ENCODE results near the gene PSMD3. TPM values are rescaled to one million over a fixed set of nuclear protein-coding genes. Genes with fewer than 3 reads are reported as not detected.

Gene PSMD3
- total RNA-seq, 2 experiments from 2014 or later: 104 to 116 TPM

GRCh38 chr17:40015998-40016985 is 35.7 kb downstream of the PSMD3 start:
- Mint-ChIP-seq H3K27ac (peak overlapping the region; percentile 52), H3K9me3 (ENCODE audit: insufficient read depth) (no peaks in the 10 kb centered on the region), H3K4me1 (ENCODE audit: low read depth) (peaks cover 14% of the 10 kb centered on the region), H3K4me3 (no peak overlapping the region), H3K36me3 (ENCODE audit: low read depth) (peaks cover 11% of the 10 kb centered on the region), H3K27me3 (ENCODE audit: low read depth) (peaks cover 5% of the 10 kb centered on the region)
- POLR2A ChIA-PET: interaction anchor here (1.3 kb wide), 1 partner anchor 11 kb away, joined by 4 read pairs; no protein-coding TSS in a partner anchor
- ATAC-seq (no peak), DNase-seq (no peak)
- CTCF ChIA-PET: interaction anchor here (1.4 to 9.8 kb wide), 6 partner anchors 10 to 176 kb away, joined by 3 to 110 read pairs (median 27); no protein-coding TSS in a partner anchor

- Mint-ChIP-seq H3K4me1 (ENCODE audit: low read depth) (peaks cover 10% of the 10 kb centered on the region), H3K9me3 (ENCODE audit: insufficient read depth) (no peaks in the 10 kb centered on the region), H3K36me3 (ENCODE audit: low read depth) (peaks cover 15% of the 10 kb centered on the region), H3K4me3 (no peak overlapping the region), H3K27me3 (ENCODE audit: low read depth) (no peaks in the 10 kb centered on the region), H3K27ac (no peak overlapping the region)
- ChIA-PET POLR2A (interaction anchor here (0.7 kb wide), 1 partner anchor 40 kb away, joined by 3 read pairs; no protein-coding TSS in a partner anchor), CTCF (interaction anchor here (1.4 to 9.8 kb wide), 2 partner anchors 8 to 175 kb away, joined by 3 to 110 read pairs; no protein-coding TSS in a partner anchor)
- no peak for DNase-seq
- ATAC-seq: no peak
Observed at GRCh38 chr17:40017422-40018080, 36.9 kb downstream of the PSMD3 start.

- H3K9me3 Mint-ChIP-seq (ENCODE audit: insufficient read depth): no peaks in the 10 kb centered on the region
- ATAC-seq (no peak), DNase-seq (no peak)
- H3K36me3 Mint-ChIP-seq (ENCODE audit: low read depth): peaks cover 15% of the 10 kb centered on the region
- no peak overlapping the region for H3K4me3 Mint-ChIP-seq
- CTCF ChIA-PET: interaction anchor here (1.3 to 9.8 kb wide), 2 partner anchors 8 to 95 kb away, joined by 3 to 110 read pairs; no protein-coding TSS in a partner anchor
- no peak overlapping the region for H3K27ac Mint-ChIP-seq
- no peaks in the 10 kb centered on the region for H3K27me3 Mint-ChIP-seq (ENCODE audit: low read depth)
- peaks cover 9% of the 10 kb centered on the region for H3K4me1 Mint-ChIP-seq (ENCODE audit: low read depth)
- POLR2A ChIA-PET: interaction anchor here (0.7 kb wide), 1 partner anchor 39 kb away, joined by 3 read pairs; no protein-coding TSS in a partner anchor
Observed at GRCh38 chr17:40018211-40019121, 37.9 kb downstream of the PSMD3 start.

- Mint-ChIP-seq H3K36me3 (ENCODE audit: low read depth) (peaks cover 16% of the 10 kb centered on the region), H3K4me1 (ENCODE audit: low read depth) (peaks cover 3% of the 10 kb centered on the region), H3K4me3 (no peak overlapping the region), H3K27me3 (ENCODE audit: low read depth) (no peaks in the 10 kb centered on the region), H3K9me3 (ENCODE audit: insufficient read depth) (no peaks in the 10 kb centered on the region), H3K27ac (no peak overlapping the region)
- ATAC-seq (no peak), DNase-seq (no peak)
- POLR2A ChIA-PET: no interaction called here
- CTCF ChIA-PET: interaction anchor here (1.3 to 9.8 kb wide), 2 partner anchors 7 to 94 kb away, joined by 3 to 110 read pairs; no protein-coding TSS in a partner anchor
Observed at GRCh38 chr17:40019140-40019991, 38.8 kb downstream of the PSMD3 start.

DNA sequence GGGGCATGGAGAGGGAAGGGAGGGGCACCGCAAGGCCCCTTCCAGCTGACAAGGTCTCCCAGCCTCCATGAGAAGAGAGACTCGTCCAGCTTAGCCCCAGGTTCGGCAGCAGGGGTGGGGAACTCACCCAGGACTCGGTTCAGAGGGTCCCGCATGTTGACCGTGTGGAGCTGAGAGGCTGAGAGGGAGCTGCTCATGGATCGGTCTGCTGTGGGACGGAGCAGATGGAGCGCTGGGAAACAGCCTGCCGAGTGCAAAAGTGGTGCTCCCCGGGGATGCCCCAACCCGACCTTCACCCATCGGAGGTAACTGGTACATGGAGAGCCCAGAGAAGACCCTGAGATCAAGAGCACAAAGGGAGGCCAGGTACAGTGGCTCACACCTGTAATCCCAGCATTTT is 39.5 kb downstream of the PSMD3 start:
- no peak for DNase-seq
- Mint-ChIP-seq H3K4me3 (no peak overlapping the region), H3K27me3 (ENCODE audit: low read depth) (no peaks in the 10 kb centered on the region), H3K27ac (no peak overlapping the region), H3K4me1 (ENCODE audit: low read depth) (peaks cover 5% of the 10 kb centered on the region), H3K36me3 (ENCODE audit: low read depth) (peaks cover 19% of the 10 kb centered on the region), H3K9me3 (ENCODE audit: insufficient read depth) (no peaks in the 10 kb centered on the region)
- ATAC-seq: no peak
- POLR2A ChIA-PET: no interaction called here
- CTCF ChIA-PET: no interaction called here

DNA sequence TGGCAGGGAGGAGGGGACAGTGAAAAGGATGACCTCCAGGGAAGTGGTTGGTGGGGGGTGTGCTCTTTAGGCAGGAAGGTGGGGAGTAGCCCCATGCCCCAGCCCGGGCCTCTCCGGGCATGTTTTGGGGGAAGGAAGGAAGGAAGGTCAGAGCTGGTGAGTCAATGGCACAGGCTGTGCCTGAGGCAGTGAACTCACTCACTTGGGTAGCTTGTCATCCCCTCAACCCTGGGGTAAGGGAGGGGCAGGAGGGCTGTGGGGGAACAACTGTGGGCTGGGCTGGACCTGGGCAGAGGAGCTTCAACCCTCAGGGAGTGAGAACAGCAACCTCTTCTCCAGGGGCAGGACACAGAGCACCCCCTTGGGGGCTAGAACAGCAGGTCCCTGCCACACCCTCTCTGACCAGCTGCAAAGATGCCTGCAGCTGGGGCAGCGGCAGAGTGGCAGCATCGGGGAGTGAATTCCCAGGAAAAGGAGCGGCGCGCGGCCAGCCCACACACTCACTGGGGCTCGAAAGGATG is 40.9 kb downstream of the PSMD3 start:
- POLR2A ChIA-PET: no interaction called here
- peaks cover 15% of the 10 kb centered on the region for H3K4me1 Mint-ChIP-seq (ENCODE audit: low read depth)
- ATAC-seq (no peak), DNase-seq (no peak)
- H3K36me3 Mint-ChIP-seq (ENCODE audit: low read depth): peaks cover 32% of the 10 kb centered on the region
- H3K27me3 Mint-ChIP-seq (ENCODE audit: low read depth): no peaks in the 10 kb centered on the region
- CTCF ChIA-PET: interaction anchor here (1.6 kb wide), 2 partner anchors 55 to 147 kb away, joined by 4 read pairs; no protein-coding TSS in a partner anchor
- H3K4me3 Mint-ChIP-seq: no peak overlapping the region
- peak overlapping the region; percentile 70 for H3K27ac Mint-ChIP-seq
- no peaks in the 10 kb centered on the region for H3K9me3 Mint-ChIP-seq (ENCODE audit: insufficient read depth)

GRCh38 chr17:40022497-40022896 is 41.9 kb downstream of the PSMD3 start:
- POLR2A ChIA-PET: no interaction called here
- H3K4me3 Mint-ChIP-seq: no peak overlapping the region
- H3K27me3 Mint-ChIP-seq (ENCODE audit: low read depth): no peaks in the 10 kb centered on the region
- ATAC-seq: no peak
- DNase-seq: no peak
- peaks cover 23% of the 10 kb centered on the region for H3K4me1 Mint-ChIP-seq (ENCODE audit: low read depth)
- no peak overlapping the region for H3K27ac Mint-ChIP-seq
- no peaks in the 10 kb centered on the region for H3K9me3 Mint-ChIP-seq (ENCODE audit: insufficient read depth)
- CTCF ChIA-PET: interaction anchor here (1.6 kb wide), 1 partner anchor 54 kb away, joined by 4 read pairs; no protein-coding TSS in a partner anchor
- peaks cover 39% of the 10 kb centered on the region for H3K36me3 Mint-ChIP-seq (ENCODE audit: low read depth)

DNA sequence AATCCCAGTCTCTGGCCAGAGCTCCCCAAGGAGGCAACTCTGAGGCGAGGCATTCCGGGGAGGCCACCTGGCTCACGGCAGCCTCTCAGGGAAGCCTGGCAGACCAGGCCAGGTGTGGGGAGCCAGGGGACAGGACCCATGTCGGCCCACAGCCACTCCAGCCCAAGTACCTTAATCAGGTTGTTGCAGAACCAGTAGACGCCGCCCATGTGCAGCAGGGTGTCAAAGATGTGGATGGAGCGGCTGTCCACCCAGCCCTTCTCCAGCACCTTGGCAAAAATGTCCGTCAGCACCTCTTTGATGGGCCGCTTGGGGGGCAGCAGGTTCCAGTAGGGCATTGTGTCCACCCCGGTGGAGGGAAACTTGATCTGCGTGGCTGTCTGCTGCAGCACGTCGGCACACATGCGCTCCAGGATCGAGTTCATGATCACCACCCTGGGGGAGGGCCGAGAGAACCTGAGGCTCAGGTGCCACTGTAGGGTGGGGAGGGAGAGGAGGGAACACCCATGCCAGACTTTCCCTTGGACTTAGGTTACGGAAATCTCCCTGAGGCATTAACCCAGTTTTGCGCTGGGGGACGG is 42.4 kb downstream of the PSMD3 start:
- H3K36me3 Mint-ChIP-seq (ENCODE audit: low read depth): peaks cover 39% of the 10 kb centered on the region
- H3K27ac Mint-ChIP-seq: no peak overlapping the region
- peaks cover 23% of the 10 kb centered on the region for H3K4me1 Mint-ChIP-seq (ENCODE audit: low read depth)
- CTCF ChIA-PET: interaction anchor here (1.6 kb wide), 1 partner anchor 53 kb away, joined by 4 read pairs; no protein-coding TSS in a partner anchor
- POLR2A ChIA-PET: no interaction called here
- H3K4me3 Mint-ChIP-seq: no peak overlapping the region
- no peak for ATAC-seq
- no peak for DNase-seq
- no peaks in the 10 kb centered on the region for H3K27me3 Mint-ChIP-seq (ENCODE audit: low read depth)
- H3K9me3 Mint-ChIP-seq (ENCODE audit: insufficient read depth): no peaks in the 10 kb centered on the region

DNA sequence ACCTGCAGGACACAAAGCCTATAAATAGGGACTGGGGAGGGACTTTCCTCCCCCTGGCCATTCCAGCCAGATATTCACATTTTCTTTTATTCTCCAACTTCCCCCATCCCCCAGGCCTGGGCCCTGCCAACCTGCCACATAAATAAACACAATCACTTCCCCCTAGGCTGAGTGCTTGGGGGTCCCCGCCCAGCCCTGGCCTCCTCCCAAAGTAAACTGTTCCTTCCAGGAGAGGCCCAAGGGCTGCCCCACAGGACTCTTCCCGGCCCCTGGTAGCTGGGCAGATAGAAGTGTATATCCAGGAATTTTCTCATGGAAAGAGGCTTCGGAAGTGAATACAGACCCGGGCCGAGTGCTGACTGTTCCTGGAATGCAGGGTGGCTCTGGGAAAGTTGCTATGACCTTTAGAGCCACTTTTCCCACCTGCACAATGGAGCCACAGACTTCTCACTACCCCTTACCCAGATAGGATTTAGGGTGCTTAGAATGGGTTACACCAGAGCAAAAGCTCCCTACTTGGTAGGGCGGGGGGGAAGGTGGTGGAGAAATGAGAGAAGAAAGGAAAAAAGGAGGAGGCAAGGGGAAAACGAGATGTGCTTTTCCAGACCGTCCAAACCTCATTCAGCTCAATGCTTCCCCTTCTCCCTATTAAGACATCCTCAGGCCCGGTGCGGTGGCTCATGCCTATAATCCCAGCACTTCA is 43.1 kb downstream of the PSMD3 start:
- Mint-ChIP-seq H3K9me3 (ENCODE audit: insufficient read depth) (no peaks in the 10 kb centered on the region), H3K36me3 (ENCODE audit: low read depth) (peaks cover 43% of the 10 kb centered on the region), H3K27ac (no peak overlapping the region), H3K27me3 (ENCODE audit: low read depth) (no peaks in the 10 kb centered on the region), H3K4me1 (ENCODE audit: low read depth) (peaks cover 23% of the 10 kb centered on the region), H3K4me3 (no peak overlapping the region)
- ChIA-PET CTCF (interaction anchor here (2.7 to 5.0 kb wide), 2 partner anchors 9 to 52 kb away, joined by 11 to 110 read pairs; partner anchors contain the start of gene CSF3), POLR2A (no interaction called here)
- ATAC-seq (no peak), DNase-seq (no peak)

Data from activated CD8-positive, alpha-beta T cell treated with anti-CD3 and anti-CD28 coated beads, Interleukin-2, amount 10 ng/mL, durations not matched to agents 7 days and 5 days (primary cell).